Neuronal stem cell (in vitro differentiated cells): Measurements from ENCODE around the gene RXFP2.

Experiments used
- DNase-seq: peaks from one replicate; pipeline ENCODE4 v3.0.0-alpha.2; 2013; ENCODE audit warnings: low spot score
- H2AFZ ChIP-seq: one replicate; pipeline ENCODE4 v1.6.1; 2013; ENCODE audit warnings: mild to moderate bottlenecking, low read length, inconsistent platforms
- H2AK5ac ChIP-seq: 2 replicates; pipeline ENCODE4 v1.6.1; 2013; ENCODE audit warnings: low read depth, mild to moderate bottlenecking, inconsistent platforms, low read length, moderate library complexity, mixed read lengths
- H2BK120ac ChIP-seq: 2 replicates; pipeline ENCODE4 v1.6.1; 2013; ENCODE audit warnings: low read depth, mild to moderate bottlenecking, inconsistent platforms, low read length, moderate library complexity, mixed read lengths
- H2BK12ac ChIP-seq: one replicate; pipeline ENCODE4 v1.6.1; 2013; ENCODE audit warnings: low read length, inconsistent platforms
- H2BK15ac ChIP-seq: 2 replicates; pipeline ENCODE4 v1.6.1; 2013; ENCODE audit warnings: mild to moderate bottlenecking, low read length, inconsistent platforms, mixed read lengths
- H2BK5ac ChIP-seq: one replicate; pipeline ENCODE4 v1.6.1; 2013; ENCODE audit warnings: inconsistent platforms, mild to moderate bottlenecking, low read length, moderate library complexity
- H3K14ac ChIP-seq: one replicate; pipeline ENCODE4 v1.6.1; 2013; ENCODE audit warnings: low read length, inconsistent platforms
- H3K18ac ChIP-seq: 2 replicates; pipeline ENCODE4 v1.6.1; 2013; ENCODE audit warnings: low read length, inconsistent platforms
- H3K23ac ChIP-seq: 2 replicates; pipeline ENCODE4 v1.6.1; 2013; ENCODE audit warnings: low read depth, mild to moderate bottlenecking, mixed read lengths, low read length, inconsistent platforms; ENCODE audit not compliant: poor library complexity
- H3K27ac ChIP-seq: replicated peaks from 3 replicates; pipeline ENCODE4 v1.5.1; 2013; ENCODE audit warnings: low read length, inconsistent platforms
- H3K27me3 ChIP-seq, 3 experiments: 2 replicates each; pipeline ENCODE4 v1.6.1; 2013; ENCODE audit warnings: low read length in 3 of 3, mild to moderate bottlenecking in 2 of 3, inconsistent platforms in 1 of 3, low read depth in 1 of 3, mixed read lengths in 1 of 3, moderate library complexity in 1 of 3; ENCODE audit not compliant: control insufficient read depth in 3 of 3, insufficient read depth in 3 of 3
- H3K36me3 ChIP-seq, 2 donors: replicated peaks in 1 of 2; 2 replicates each; pipeline ENCODE4 v1.6.1; 2013; ENCODE audit warnings: low read length in 2 of 2; ENCODE audit not compliant: control insufficient read depth in 2 of 2, insufficient read depth in 2 of 2
- H3K4ac ChIP-seq: 2 replicates; pipeline ENCODE4 v1.6.1; 2013; ENCODE audit warnings: inconsistent platforms, mild to moderate bottlenecking, low read length, moderate library complexity
- H3K4me1 ChIP-seq, 2 donors: 1 replicate in 1 of 2; 2 replicates in 1 of 2; pipeline ENCODE4 v1.6.1; 2013; ENCODE audit warnings: low read length in 2 of 2, low read depth in 1 of 2; ENCODE audit not compliant: control insufficient read depth in 2 of 2, insufficient read depth in 1 of 2
- H3K4me2 ChIP-seq: one replicate; pipeline ENCODE4 v1.6.1; 2013; ENCODE audit warnings: mild to moderate bottlenecking, low read length, inconsistent platforms; ENCODE audit not compliant: insufficient read depth, poor library complexity, severe bottlenecking
- H3K4me3 ChIP-seq, 2 donors: 2 replicates each; pipeline ENCODE4 v1.5.1; 2013; ENCODE audit warnings: low read length in 2 of 2, mild to moderate bottlenecking in 2 of 2, inconsistent platforms in 1 of 2, moderate library complexity in 1 of 2
- H3K79me1 ChIP-seq: one replicate; pipeline ENCODE4 v1.6.1; 2013; ENCODE audit warnings: low read depth, mild to moderate bottlenecking, inconsistent platforms, low read length, moderate library complexity
- H3K9ac ChIP-seq: one replicate; pipeline ENCODE4 v1.6.1; 2013; ENCODE audit warnings: mild to moderate bottlenecking, low read depth, low read length, inconsistent platforms; ENCODE audit not compliant: poor library complexity
- H3K9me3 ChIP-seq, 2 donors: replicated peaks in 1 of 2; 2 replicates each; pipeline versions ENCODE3 to v1.6.1; 2013; ENCODE audit warnings: low read length in 2 of 2, mild to moderate bottlenecking in 2 of 2, inconsistent platforms in 1 of 2, low read depth in 1 of 2, mixed read lengths in 1 of 2, moderate library complexity in 1 of 2; ENCODE audit not compliant: control insufficient read depth in 2 of 2, insufficient read depth in 1 of 2
- H4K8ac ChIP-seq: one replicate; pipeline ENCODE4 v1.6.1; 2013; ENCODE audit warnings: low read depth, mild to moderate bottlenecking, inconsistent platforms, low read length, moderate library complexity
- H4K91ac ChIP-seq: one replicate; pipeline ENCODE4 v1.6.1; 2013; ENCODE audit warnings: low read length, low read depth, mild to moderate bottlenecking, inconsistent platforms; ENCODE audit not compliant: poor library complexity
- WGBS, 2 donors: extraction: QIAGEN DNeasy Blood & Tissue Kit; methylation state at CpG; one replicate each; pipeline ENCODE4 v1.1.7; 2013; ENCODE audit warnings: missing lambda C conversion rate in 2 of 2, mixed read lengths in 1 of 2; ENCODE audit not compliant: insufficient read length in 2 of 2, insufficient replicate concordance in 1 of 2; ENCODE audit errors: extremely low coverage in 2 of 2; 5-methylcytosine and 5-hydroxymethylcytosine counted together

Gene RXFP2

DNA sequence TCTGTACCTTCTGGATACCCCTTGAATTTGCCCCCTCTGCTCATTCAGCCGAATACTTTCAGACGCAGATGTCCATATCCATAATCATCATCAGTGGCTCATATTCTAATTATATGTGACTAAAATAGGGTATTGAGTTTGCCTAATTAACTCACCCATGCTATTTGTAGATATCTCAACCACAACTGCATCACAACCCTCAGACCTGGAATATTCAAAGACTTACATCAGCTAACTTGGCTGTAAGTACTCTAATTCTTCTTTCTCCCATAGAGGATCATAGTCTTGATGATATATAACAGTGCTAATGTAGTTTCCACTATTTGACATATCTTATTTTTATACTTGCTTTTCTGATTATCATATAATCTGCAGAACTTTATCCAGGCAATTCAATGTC lies 35.8 kb downstream of the RXFP2 start:
- Histone ChIP-seq H3K79me1 (no peaks in the 10 kb centered on the region), H3K27ac (no peak overlapping the region), H3K9me3 (no peaks in the 10 kb centered on the region), H2AFZ (no peak overlapping the region), H3K14ac (no peak overlapping the region), H4K8ac (no peak overlapping the region), H3K27me3 (no peaks in the 10 kb centered on the region), H3K18ac (no peak overlapping the region), H3K4ac (no peak overlapping the region), H3K4me2 (no peak overlapping the region), H2BK120ac (no peak overlapping the region), H3K9ac (no peak overlapping the region), H3K23ac (no peak overlapping the region), H4K91ac (no peak overlapping the region), H2BK12ac (no peak overlapping the region), H3K4me1 (no peaks in the 10 kb centered on the region), H3K36me3 (no peaks in the 10 kb centered on the region), H2AK5ac (no peak overlapping the region), H3K4me3 (no peak overlapping the region), H2BK15ac (no peak overlapping the region), H2BK5ac (no peak overlapping the region)
- no peak for DNase-seq
- no CpG with 5 or more reads among the region's 2 CpGs for WGBS, 2 donors

DNA sequence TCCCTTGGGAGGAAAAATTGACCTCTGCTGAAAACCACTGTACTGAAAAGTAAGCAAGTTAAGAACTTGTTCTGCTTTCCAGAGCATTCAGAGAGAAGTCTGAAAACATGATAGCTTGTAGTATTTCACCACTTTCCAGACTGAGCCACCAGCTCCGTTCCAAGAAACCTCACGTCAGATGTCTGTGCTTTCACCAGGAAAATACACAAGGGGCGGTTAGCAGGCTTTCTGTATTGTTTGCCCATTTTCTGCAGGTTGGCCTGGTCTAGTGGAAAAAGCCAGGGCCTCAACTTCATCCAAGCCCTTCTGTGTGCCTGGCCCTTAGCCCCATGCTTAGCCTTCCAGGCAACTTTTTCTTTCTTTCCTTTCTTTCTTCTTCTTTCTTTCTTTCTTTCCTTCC lies 36.4 kb downstream of the RXFP2 start:
- Histone ChIP-seq H3K9me3 (no peaks in the 10 kb centered on the region), H4K91ac (no peak overlapping the region), H3K4me3 (no peak overlapping the region), H3K4me1 (no peaks in the 10 kb centered on the region), H2BK120ac (no peak overlapping the region), H3K4me2 (no peak overlapping the region), H3K14ac (no peak overlapping the region), H3K4ac (no peak overlapping the region), H2BK12ac (no peak overlapping the region), H3K36me3 (no peaks in the 10 kb centered on the region), H3K18ac (no peak overlapping the region), H3K9ac (no peak overlapping the region), H3K79me1 (no peaks in the 10 kb centered on the region), H2AK5ac (no peak overlapping the region), H3K23ac (no peak overlapping the region), H2BK15ac (no peak overlapping the region), H4K8ac (no peak overlapping the region), H2BK5ac (no peak overlapping the region), H3K27ac (no peak overlapping the region), H3K27me3 (no peaks in the 10 kb centered on the region), H2AFZ (no peak overlapping the region)
- no CpG with 5 or more reads among the region's 3 CpGs for WGBS, 2 donors
- DNase-seq = no peak

DNA sequence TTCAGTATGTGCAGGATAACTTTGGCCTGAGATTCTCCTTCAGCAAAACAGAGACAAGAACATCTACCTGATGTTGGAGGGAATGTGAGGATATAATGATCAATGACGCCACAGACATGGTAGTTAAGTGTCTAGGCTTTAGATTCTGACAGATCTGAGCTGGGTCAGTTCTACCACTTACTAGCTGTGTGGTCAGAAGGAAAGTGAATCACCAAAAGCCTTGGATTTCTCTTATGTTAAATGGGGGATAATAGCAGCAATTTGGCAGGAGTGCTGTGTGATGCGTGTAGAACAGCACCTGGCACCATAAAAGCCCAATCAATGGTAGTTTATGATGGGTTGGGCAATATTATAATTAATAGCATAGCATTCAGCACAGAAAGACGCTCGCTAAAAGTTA lies 41.7 kb downstream of the RXFP2 start:
- no peak overlapping the region for H2BK15ac ChIP-seq
- H3K9me3 ChIP-seq = no peaks in the 10 kb centered on the region
- WGBS, 2 donors = no CpG with 5 or more reads among the region's 4 CpGs
- no peaks in the 10 kb centered on the region for H3K27me3 ChIP-seq
- H2BK120ac ChIP-seq = no peak overlapping the region
- H3K4me3 ChIP-seq = no peak overlapping the region
- no peak overlapping the region for H4K8ac ChIP-seq
- no peak overlapping the region for H2BK5ac ChIP-seq
- no peak overlapping the region for H2AK5ac ChIP-seq
- no peak overlapping the region for H4K91ac ChIP-seq
- H2BK12ac ChIP-seq = no peak overlapping the region
- H3K79me1 ChIP-seq = no peaks in the 10 kb centered on the region
- no peak overlapping the region for H2AFZ ChIP-seq
- no peak overlapping the region for H3K18ac ChIP-seq
- H3K27ac ChIP-seq = no peak overlapping the region
- H3K4me2 ChIP-seq = no peak overlapping the region
- no peak overlapping the region for H3K23ac ChIP-seq
- H3K36me3 ChIP-seq = no peaks in the 10 kb centered on the region
- no peak overlapping the region for H3K4ac ChIP-seq
- H3K14ac ChIP-seq = no peak overlapping the region
- no peak for DNase-seq
- H3K9ac ChIP-seq = no peak overlapping the region
- no peaks in the 10 kb centered on the region for H3K4me1 ChIP-seq

DNA sequence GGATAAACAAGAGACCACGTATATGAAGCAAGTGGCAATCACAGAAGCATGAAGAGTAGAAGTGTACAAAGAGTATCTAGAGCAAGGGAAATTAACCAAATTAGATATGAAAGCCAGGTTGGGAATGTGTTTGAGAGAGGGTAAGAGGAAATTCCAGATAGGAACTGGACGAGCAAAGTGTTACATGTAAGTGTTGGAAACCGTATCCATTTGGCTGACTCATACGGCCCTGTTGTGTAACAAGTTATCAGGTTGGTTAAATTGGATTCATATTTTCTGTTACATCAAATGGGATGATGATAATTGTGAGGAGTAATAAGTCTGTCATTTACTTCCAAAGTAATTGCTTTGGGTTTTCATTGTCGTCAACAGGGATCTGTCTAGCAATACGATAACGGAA lies 46.7 kb downstream of the RXFP2 start:
- Histone ChIP-seq H2BK120ac (no peak overlapping the region), H2BK12ac (no peak overlapping the region), H3K18ac (no peak overlapping the region), H3K9ac (no peak overlapping the region), H2BK5ac (no peak overlapping the region), H3K36me3 (no peaks in the 10 kb centered on the region), H3K9me3 (no peaks in the 10 kb centered on the region), H2AK5ac (no peak overlapping the region), H2AFZ (no peak overlapping the region), H3K4me1 (no peaks in the 10 kb centered on the region), H4K91ac (no peak overlapping the region), H3K27ac (no peak overlapping the region), H2BK15ac (no peak overlapping the region), H3K4ac (no peak overlapping the region), H3K4me2 (no peak overlapping the region), H4K8ac (no peak overlapping the region), H3K27me3 (no peaks in the 10 kb centered on the region), H3K14ac (no peak overlapping the region), H3K23ac (no peak overlapping the region), H3K4me3 (no peak overlapping the region), H3K79me1 (no peaks in the 10 kb centered on the region)
- no CpG with 5 or more reads among the region's 7 CpGs for WGBS, 2 donors
- no peak for DNase-seq
